HG03558 (cell line): ENCODE data around the gene GIMAP8.

Source experiments
- ATAC-seq: cut with Tn5 transposase; IDR thresholded peaks from one replicate; pipeline ENCODE4 v1.9.1; 2021; ENCODE audit warnings: moderate number of reproducible peaks; ENCODE audit not compliant: unreplicated experiment; ENCODE audit errors: extremely low read depth

The GIMAP8 gene

GRCh38 chr7:150432915-150433892 is 17.2 kb upstream of the GIMAP8 start:
- no peak for ATAC-seq

DNA sequence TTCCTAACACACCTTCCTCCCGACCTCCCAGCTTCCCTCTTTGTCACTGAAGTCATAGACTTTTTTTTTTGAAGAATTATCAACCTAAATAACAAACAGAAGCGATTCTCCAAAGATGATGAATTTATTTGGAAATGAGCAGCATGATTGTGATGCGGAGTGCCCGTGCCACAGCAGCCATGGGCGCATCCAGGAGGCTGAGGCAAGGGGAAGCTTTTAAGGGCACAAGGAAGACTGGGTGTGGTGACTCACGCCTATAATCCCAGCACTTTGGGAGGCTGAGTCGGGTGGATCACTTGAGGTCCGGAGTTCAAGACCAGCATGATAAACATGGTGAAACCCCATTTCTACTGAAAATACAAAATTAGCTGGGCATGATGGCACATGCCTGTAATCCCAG is 16.2 kb upstream of the GIMAP8 start:
- ATAC-seq = no peak

DNA sequence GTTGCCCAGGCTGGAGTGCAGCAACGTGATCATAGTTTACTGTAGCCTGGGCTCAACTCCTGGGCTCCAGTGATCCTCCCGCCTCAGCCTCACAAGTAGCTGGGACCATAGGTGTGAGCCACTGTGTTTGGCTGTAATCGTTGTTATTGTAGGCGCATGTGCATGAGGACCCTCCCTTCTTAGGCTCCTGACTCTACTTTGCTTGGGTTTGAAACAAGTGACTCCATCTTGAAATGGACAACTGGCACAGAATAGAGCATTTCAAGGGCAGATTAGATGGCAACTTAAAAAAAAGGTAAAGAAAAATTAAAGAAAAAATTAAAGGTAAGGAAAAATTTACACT is 15.4 kb upstream of the GIMAP8 start:
- no peak for ATAC-seq

GRCh38 chr7:150435390-150436073 is 14.9 kb upstream of the GIMAP8 start:
- peak; percentile 92 for ATAC-seq

GRCh38 chr7:150439967-150440366 is 10.5 kb upstream of the GIMAP8 start:
- no peak for ATAC-seq

- no peak for ATAC-seq
These were observed 8.9 kb upstream of the GIMAP8 start for GRCh38 chr7:150441524-150441923.

- no peak for ATAC-seq
These were observed 7.6 kb upstream of the GIMAP8 start for GRCh38 chr7:150442811-150443210.

GRCh38 chr7:150443793-150444540 is 6.5 kb upstream of the GIMAP8 start:
- no peak for ATAC-seq

DNA sequence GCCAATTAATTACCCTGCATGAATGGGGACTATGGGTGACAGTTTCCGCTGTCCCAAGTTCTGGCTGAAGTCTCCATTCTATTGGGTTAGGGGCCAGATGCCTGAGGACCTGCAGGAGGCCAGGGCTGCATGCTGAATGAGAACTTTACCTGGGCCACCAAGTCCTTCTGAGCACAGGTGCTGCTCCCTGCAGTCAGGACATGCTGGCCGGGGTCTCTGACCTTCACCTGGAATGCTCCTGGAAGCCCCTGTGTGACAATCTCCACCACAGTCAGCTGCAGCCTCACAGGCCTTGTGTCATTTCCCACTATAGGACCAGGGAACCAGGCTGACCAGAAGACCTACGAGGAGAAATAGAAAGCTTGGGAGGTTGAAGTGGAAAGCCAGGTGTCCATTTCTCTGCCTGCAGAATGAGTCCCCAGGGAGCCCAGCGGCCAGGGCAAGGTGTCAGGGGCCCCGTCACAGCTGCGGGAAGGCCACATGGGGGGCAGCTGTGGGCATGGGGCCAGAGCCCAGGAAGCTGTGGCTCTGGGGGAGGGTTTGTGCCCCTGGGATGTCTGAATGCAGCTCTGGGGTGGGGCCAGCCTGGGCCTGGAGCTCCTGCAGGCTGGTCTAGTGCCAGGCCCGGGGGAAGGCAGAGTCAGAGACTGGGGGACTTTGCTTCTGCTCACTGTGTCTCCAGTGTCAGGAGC is 5.6 kb upstream of the GIMAP8 start:
- no peak for ATAC-seq

DNA sequence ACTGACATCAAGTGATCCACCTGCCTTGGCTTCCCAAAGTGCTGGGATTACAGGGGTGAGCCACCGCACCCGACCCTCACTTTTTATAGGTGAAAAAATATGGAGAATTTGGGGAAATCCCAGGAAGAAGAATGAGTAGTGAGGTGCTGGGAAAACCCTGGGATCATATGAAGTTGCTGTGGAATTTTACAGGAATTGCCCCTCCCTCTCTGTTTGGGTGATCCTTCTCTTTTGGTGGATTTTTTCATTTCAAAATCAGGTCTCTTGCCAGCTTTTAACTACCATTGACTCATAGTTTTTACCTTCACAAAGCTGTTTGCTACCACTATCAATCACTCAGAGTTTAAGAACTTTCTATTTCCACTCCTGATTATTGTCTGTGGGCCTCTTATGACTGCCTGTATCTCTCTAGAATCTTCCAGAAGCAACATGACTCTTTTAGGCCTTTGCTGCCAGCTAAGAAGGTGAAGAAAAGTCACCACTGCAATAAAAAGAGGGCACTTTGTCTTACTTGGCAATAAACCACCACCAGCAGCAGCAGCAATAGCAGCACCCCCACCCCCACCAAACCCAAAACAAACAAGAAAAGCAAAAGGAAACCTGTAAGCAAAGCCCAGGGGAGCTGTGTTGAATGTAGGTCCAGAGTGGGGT is 4.0 kb upstream of the GIMAP8 start:
- ATAC-seq = no peak

DNA sequence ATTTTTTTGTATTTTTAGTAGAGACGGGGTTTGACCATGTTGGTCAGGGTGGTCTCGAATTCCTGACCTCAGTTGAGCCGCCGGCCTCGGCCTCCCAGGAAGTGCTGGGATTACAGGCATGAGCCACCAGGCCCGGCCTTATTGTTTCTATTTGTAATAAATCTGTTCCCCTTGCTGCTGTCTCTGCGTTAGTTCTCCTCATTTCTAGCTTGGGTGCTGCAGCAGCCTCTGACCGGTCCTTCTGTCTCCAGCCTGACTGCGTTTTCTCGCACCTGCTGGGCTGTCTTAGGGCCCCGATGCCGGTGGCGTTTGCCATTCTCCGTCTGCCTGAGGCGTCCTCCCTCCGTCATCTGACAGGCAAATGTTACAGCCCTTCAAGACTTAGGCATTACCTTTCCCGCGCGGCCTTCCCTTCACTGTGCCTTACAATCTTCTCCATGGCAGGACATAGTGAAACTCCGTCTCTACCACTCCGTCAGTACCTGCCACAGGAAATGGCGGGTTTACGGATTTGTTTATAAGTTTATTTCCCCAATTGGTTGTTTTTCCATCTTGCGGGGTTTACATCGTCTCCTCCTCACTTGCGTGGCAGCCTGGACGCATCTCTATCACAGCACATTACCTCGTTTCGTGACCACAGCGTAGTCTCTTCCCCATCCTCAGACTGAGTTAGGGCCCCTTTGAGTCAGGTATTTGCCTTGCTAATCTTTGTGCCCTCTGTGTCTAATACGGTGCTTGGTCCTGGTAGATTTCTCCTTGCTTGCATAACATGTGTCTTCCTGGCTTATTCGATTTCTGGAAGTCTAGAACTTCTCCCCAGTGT is 2.3 kb upstream of the GIMAP8 start:
- no peak for ATAC-seq

DNA sequence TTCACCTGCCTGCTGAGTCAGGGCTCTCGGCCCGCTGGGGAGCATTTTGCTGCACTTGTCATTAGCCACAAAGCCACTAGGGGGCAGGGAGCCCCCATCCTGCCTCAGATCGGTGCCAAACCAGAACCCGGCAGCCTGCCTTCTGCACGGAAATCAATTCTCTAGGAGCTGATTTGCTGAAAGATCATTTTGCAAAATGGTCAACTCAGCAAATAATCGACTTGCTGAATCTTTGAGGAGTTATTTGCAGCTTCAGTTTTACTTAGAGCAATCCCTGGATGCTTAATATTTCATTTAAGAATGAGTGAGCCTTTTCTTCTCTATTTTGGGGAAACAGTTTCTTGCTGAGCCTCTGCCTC is 1.7 kb upstream of the GIMAP8 start:
- ATAC-seq = no peak

- no peak for ATAC-seq
These were observed 1.1 kb upstream of the GIMAP8 start for GRCh38 chr7:150449206-150449952.

- no peak for ATAC-seq
These were observed 815 bp downstream of the GIMAP8 start for GRCh38 chr7:150451097-150451793.

- no peak for ATAC-seq
These were observed 1.5 kb downstream of the GIMAP8 start for GRCh38 chr7:150451833-150452461.

DNA sequence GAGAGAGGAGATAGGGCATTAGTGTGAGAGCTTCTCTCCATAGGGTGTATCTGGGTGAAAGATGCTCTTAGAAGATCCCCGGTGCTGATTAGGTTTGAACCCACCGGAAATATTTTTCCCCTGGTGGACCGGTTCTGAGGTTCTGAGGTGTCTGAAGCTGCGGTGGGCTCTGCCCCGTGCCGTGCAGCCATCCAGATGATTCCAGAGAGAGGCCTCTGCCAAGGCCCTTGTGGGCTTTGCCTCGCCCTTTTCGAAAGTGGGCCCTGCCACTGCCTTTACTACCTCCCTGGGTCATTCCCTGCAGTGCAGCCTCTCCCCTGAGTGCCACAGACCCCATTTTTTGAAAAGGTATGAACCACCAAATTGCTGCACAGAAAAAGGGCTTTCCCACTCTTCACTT is 2.8 kb downstream of the GIMAP8 start:
- no peak for ATAC-seq

GRCh38 chr7:150453892-150454291 is 3.5 kb downstream of the GIMAP8 start:
- ATAC-seq = no peak
